Fibroblast of lung (primary cell): ENCODE data around the gene POLD1. TPM values are rescaled to one million over a fixed set of nuclear protein-coding genes. Genes with fewer than 3 reads are reported as not detected.

Experiments
- DNase-seq, 2 donors: peaks; one replicate each; pipeline versions ENCODE4 v3.0.0 to v3.0.0-alpha.2; 2010; ENCODE audit warnings: low read depth in 2 of 2
- H2AFZ ChIP-seq: 2 replicates; pipeline ENCODE4 v1.5.1; 2012; ENCODE audit warnings: low read length, control low read depth, inconsistent platforms
- H3K27ac ChIP-seq: 2 replicates; pipeline ENCODE4 v1.5.1; 2011; ENCODE audit warnings: low read length, control low read depth; ENCODE audit not compliant: insufficient read depth
- H3K27me3 ChIP-seq: 2 replicates; pipeline ENCODE4 v1.5.1; 2011; ENCODE audit warnings: mild to moderate bottlenecking, low read length; ENCODE audit not compliant: control insufficient read depth, insufficient read depth
- H3K36me3 ChIP-seq: 2 replicates; pipeline ENCODE4 v1.5.1; 2011; ENCODE audit warnings: low read length; ENCODE audit not compliant: control insufficient read depth, insufficient read depth
- H3K4me1 ChIP-seq: 2 replicates; pipeline ENCODE4 v1.5.1; 2011; ENCODE audit warnings: low read length; ENCODE audit not compliant: control insufficient read depth, insufficient read depth; ENCODE audit errors: extremely low read depth
- H3K4me2 ChIP-seq: 2 replicates; pipeline ENCODE4 v1.5.1; 2011; ENCODE audit warnings: low read length, control low read depth; ENCODE audit not compliant: insufficient read depth; ENCODE audit errors: extremely low read depth
- H3K4me3 ChIP-seq, 4 experiments: fragments of 200-600 bp in 1 of 4; sonication (generic) in 1 of 4; replicated peaks in 1 of 4; 2 replicates each; pipeline ENCODE4 v1.5.1; 2011 to 2016; ENCODE audit warnings: low read length in 4 of 4, low read depth in 3 of 4, mild to moderate bottlenecking in 3 of 4, control low read depth in 2 of 4, inconsistent platforms in 1 of 4, mixed read lengths in 1 of 4; ENCODE audit not compliant: insufficient read depth in 1 of 4; ENCODE audit errors: control extremely low read depth in 1 of 4
- H3K79me2 ChIP-seq: 2 replicates; pipeline ENCODE4 v1.5.1; 2012; ENCODE audit warnings: mild to moderate bottlenecking, low read length, inconsistent platforms; ENCODE audit not compliant: control insufficient read depth, insufficient read depth
- H3K9ac ChIP-seq: 2 replicates; pipeline ENCODE4 v1.5.1; 2011; ENCODE audit warnings: mild to moderate bottlenecking, low read length, control low read depth; ENCODE audit not compliant: insufficient read depth
- H3K9me3 ChIP-seq: 2 replicates; pipeline ENCODE4 v1.5.1; 2012; ENCODE audit warnings: low read depth, low read length; ENCODE audit not compliant: control insufficient read depth, insufficient read depth
- H4K20me1 ChIP-seq: 2 replicates; pipeline ENCODE4 v1.5.1; 2011; ENCODE audit warnings: low read length; ENCODE audit not compliant: control insufficient read depth, insufficient read depth; ENCODE audit errors: extremely low read depth
- CTCF ChIP-seq, 2 donors: IDR thresholded peaks in 1 of 2; conservative IDR thresholded peaks in 1 of 2; 1 replicate in 1 of 2; 2 replicates in 1 of 2; pipeline ENCODE4 v1.5.1; 2011 to 2012; ENCODE audit warnings: low read length in 2 of 2, control low read depth in 1 of 2, inconsistent platforms in 1 of 2, low read depth in 1 of 2, mild to moderate bottlenecking in 1 of 2
- EZH2 ChIP-seq: IDR thresholded peaks from 2 replicates; pipeline ENCODE4 v1.5.1; 2012; ENCODE audit warnings: low read length, control low read depth, mild to moderate bottlenecking; ENCODE audit errors: missing control alignments
- polyA plus RNA-seq, 2 donors: library from polyadenylated mRNA; depleted of rRNA in 1 of 2; stranded (reverse) in 1 of 2; unstranded in 1 of 2; fragments of >200 nt; gene quantifications; 2 replicates each; pipeline ENCODE4 v1.2.1, GENCODE V29; 2011 to 2012; ENCODE audit warnings: missing spikeins in 1 of 2
- total RNA-seq: library from RNA; depleted of rRNA; stranded (reverse); fragments of >200 nt; gene quantifications from 2 replicates; pipeline ENCODE4 v1.2.1, GENCODE V29; 2014

Gene POLD1
- total and polyA plus RNA-seq, 2 donors (not counting 1 experiment from before 2014, with no cell fraction given), result 4.0 to 23.6 TPM

- no peaks in the 10 kb centered on the region for H3K9me3 ChIP-seq
- peaks cover 2% of the 10 kb centered on the region for H3K4me1 ChIP-seq
- peak overlapping the region; percentile 67 to 81 (median 76) for H3K4me3 ChIP-seq
- peak overlapping the region; percentile 45 for H3K9ac ChIP-seq
- peak overlapping the region; percentile 56 for H3K27ac ChIP-seq
- DNase-seq, result peak; percentile 78 to 85
- TF ChIP-seq CTCF (conservative IDR thresholded peaks at IDR 0.05 in 1 of 2, IDR thresholded peaks at IDR 0.05 in 1 of 2; ENCODE audit: low read depth in 1 of 2, low read length in 2 of 2) (peak; percentile 75 to 81), EZH2 (no peak)
- peak overlapping the region; percentile 98 for H3K4me2 ChIP-seq
- no peaks in the 10 kb centered on the region for H4K20me1 ChIP-seq
- H3K36me3 ChIP-seq, result no peaks in the 10 kb centered on the region
- no peaks in the 10 kb centered on the region for H3K27me3 ChIP-seq
- peak overlapping the region; percentile 99 for H2AFZ ChIP-seq
- H3K79me2 ChIP-seq, result no peaks in the 10 kb centered on the region
These were observed 15.2 kb upstream of the POLD1 start for GRCh38 chr19:50368649-50369570.

GRCh38 chr19:50371914-50372475 lies 12.2 kb upstream of the POLD1 start:
- TF ChIP-seq EZH2 (no peak), CTCF (conservative IDR thresholded peaks at IDR 0.05 in 1 of 2, IDR thresholded peaks at IDR 0.05 in 1 of 2; ENCODE audit: low read depth in 1 of 2, low read length in 2 of 2) (no peak)
- no peaks in the 10 kb centered on the region for H3K9me3 ChIP-seq
- H3K27ac ChIP-seq, result no peak overlapping the region
- no peaks in the 10 kb centered on the region for H3K36me3 ChIP-seq
- peaks cover 2% of the 10 kb centered on the region for H3K4me1 ChIP-seq
- H4K20me1 ChIP-seq, result no peaks in the 10 kb centered on the region
- H2AFZ ChIP-seq, result no peak overlapping the region
- H3K4me3 ChIP-seq, result no peak overlapping the region
- no peak for DNase-seq
- H3K79me2 ChIP-seq, result no peaks in the 10 kb centered on the region
- no peak overlapping the region for H3K4me2 ChIP-seq
- no peaks in the 10 kb centered on the region for H3K27me3 ChIP-seq
- no peak overlapping the region for H3K9ac ChIP-seq

GRCh38 chr19:50376166-50377050 lies 7.7 kb upstream of the POLD1 start, which contains the start of gene NR1H2:
Gene NR1H2, plus strand, starts transcription at chr19:50376457. Its CDS starts 1,149 bp downstream, at chr19:50377606.
- Histone ChIP-seq H2AFZ (peak within 1 kb of the TSS; percentile 90), H3K27me3 (no peaks in the 10 kb centered on the region), H3K9ac (peak within 1 kb of the TSS; percentile 93), H3K79me2 (no peaks in the 10 kb centered on the region), H3K4me3 (peak within 1 kb of the TSS; percentile 62 to 97 (median 76)), H3K27ac (peak within 1 kb of the TSS; percentile 99), H4K20me1 (no peaks in the 10 kb centered on the region), H3K9me3 (no peaks in the 10 kb centered on the region), H3K36me3 (peaks cover 19% of the 10 kb centered on the region), H3K4me2 (peak within 1 kb of the TSS; percentile 93), H3K4me1 (no peaks in the 10 kb centered on the region)
- DNase-seq, result peak; percentile 98 to 99
- no peak for TF ChIP-seq CTCF (conservative IDR thresholded peaks at IDR 0.05 in 1 of 2, IDR thresholded peaks at IDR 0.05 in 1 of 2; ENCODE audit: low read depth in 1 of 2, low read length in 2 of 2)
- no peak for TF ChIP-seq EZH2
